Left renal cortex interstitium (tissue), 4 donors: Measurements from ENCODE around the gene DCAF6. TPM values are rescaled to one million over a fixed set of nuclear protein-coding genes. Genes with fewer than 3 reads are reported as not detected.

Source experiments
- DNase-seq, 4 donors: peaks; one replicate each; pipeline ENCODE4 v3.0.0-alpha.2; 2013; ENCODE audit warnings: low read depth in 4 of 4, low spot score in 2 of 4, missing footprints in 1 of 4
- polyA plus RNA-seq, 4 donors: library from polyadenylated mRNA; unstranded; fragments of 120-200 nt; gene quantifications; one replicate each; pipeline ENCODE4 v1.2.1, GENCODE V29; 2013; ENCODE audit not compliant: insufficient read length in 4 of 4

DCAF6 gene
- polyA plus RNA-seq, 4 donors, result 77.0 to 89.1 (median 82.8) TPM

DNA sequence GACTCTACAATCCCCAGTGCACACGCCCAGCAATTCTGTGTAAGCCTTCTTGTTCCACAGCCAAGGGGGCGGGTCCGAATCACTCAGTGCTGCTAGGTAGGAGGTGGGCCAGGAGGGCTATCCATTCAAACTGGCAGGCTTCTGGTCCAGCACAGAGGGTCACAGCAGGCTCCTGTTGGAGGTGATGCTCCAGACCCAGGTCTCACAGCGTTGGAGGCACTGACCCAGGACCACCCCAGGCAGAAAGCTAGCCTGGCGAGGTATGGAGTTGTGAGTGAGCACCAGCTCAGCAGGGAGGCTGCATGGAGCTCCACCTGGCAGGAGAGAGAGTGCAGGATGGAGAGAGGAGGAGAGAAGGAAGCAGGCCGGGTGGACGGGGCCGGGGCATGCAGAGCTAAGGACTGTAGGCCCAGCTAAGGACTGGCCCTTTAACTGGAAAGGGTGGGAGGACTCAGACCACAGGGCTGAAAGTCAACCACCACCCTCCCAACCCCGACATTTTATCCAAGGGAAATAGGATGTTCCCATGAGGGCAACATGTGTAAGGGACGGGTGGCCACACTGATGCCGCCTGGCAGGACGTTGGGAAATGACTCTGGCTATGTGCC, 161.5 kb downstream of the DCAF6 start:
- no peak for DNase-seq

DNA sequence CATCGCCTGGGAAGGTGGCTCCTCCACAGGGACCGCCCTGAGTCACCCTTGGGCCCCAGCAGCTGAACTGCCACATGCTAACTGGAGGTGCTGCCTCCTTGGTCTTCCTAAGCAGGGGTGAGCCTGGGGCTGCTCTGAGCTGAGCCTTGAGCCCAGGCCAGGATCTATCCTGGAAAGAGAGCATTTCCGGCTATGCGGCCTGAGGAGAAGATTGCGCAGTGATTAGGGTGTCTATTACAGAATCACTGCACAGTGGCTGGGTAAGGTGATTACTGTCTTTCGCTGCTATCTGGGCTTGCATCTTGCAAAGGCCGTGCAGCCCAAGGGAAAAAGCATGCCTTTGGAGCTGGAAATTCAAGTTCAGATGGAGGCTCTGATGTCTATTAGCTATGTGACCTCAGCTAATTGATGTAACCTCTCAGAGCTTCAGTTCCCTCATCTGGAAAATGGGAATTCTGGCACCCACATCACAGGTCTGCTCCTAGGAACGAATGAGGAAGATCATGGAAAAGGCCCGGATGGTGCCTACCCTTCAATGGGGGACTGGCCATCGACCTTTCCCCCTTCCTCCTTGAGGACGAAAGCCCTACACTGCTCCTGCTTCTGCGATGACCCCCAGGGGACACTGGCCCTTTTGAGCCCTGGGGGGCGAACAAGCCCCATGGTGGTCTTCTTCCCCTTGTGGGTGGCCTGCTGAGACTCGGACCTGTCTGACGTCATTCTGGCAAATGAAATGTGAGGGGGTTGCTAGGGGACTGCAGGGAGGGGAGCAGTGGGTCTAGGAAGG, 162.2 kb downstream of the DCAF6 start:
- no peak for DNase-seq

DNA sequence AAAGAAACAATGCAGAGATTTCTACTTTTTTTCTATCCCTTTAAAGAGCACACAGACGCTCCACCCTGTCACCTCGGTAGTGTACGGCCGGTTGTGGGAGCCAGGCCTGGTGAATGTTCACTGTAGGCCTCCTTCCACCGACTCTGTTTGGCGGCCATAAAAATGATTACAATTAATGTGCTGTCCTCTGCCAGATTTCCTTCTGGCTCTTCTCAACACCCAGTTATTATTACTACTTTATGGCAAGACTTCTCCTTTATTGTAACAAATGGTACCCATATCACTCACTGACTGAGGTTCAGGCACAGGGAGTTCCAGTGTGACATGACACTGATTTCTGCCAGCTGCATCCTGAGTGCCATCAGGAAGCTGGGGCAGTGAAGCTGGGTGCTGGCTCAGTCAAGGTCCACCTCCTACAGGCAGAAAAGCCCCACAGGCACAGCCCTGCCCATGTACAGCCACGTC, 162.9 kb downstream of the DCAF6 start:
- DNase-seq, result no peak

DNA sequence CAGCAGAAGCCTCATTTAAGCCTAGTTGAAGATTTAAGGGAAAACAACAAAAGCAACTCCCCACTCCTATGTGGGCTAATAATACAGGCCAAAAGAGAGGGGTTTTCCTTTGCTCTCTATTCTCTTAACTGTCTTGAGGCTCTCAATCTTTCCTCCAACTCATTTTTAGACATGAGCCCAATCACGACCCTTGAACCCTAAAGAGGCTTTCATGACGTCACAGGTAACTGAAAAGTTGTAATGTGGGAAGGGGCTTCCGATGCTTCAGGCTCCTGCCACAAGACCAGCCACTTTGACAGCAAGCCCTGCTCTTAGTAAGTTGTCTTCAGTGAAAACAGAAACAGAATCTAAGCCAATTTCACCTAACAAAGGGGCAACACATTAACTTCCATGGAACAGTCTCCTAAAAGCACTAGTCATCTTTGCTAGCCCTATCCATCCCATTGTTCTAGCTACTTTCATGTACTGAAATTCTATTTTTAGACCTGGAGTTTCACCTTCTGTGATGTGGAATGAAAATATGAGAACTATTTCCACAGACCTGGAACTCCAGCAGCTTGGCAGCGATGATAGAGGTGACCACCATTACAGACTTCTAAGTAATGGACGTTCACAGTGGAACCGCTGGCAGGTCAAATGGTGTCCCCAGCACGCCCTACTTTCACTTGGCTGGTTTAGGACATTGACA, 164.0 kb downstream of the DCAF6 start:
- no peak for DNase-seq

- no peak for DNase-seq
Measured at GRCh38 chr1:168101336-168101735, 164.9 kb downstream of the DCAF6 start.

DNA sequence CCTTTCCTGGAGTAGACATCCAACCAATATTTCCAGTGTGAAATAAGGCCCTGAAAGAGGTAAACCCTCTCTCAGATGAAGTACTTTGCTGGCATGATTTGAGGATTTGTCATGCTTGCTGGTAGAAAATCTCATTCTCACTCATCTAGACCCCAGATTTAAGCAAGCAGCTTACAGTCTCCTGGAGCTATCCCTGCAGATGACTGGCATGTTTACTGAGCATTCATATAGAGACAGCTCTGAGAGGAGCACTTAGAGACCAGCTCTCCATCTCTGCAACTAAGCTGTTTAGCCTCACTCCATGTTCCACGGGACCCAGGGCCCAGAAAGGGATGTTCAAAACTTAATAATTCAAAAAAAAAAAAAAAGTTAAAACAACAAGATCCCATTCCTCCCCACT, 166.0 kb downstream of the DCAF6 start:
- no peak for DNase-seq

DNA sequence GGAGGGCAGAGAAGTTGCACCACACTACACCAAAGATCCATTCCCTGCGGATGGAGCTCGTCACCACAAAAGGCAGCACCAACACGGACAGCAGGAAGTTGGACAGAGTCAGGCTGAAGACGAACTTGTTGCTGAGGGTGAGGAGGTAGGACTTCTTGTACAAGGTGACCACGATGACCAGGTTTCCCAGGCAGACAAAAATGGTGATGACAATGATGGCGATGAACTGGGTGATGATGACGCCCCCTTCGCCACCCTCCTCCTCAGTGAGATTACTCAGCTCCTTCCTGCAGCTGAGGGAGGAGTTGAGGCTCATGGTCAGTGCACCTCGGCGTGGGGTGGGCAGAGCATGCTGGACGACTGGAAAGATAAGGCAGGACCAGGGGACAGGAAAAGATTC, 168.1 kb downstream of the DCAF6 start:
- DNase-seq, result no peak

GRCh38 chr1:168105846-168106245, 169.4 kb downstream of the DCAF6 start:
- no peak for DNase-seq

DNA sequence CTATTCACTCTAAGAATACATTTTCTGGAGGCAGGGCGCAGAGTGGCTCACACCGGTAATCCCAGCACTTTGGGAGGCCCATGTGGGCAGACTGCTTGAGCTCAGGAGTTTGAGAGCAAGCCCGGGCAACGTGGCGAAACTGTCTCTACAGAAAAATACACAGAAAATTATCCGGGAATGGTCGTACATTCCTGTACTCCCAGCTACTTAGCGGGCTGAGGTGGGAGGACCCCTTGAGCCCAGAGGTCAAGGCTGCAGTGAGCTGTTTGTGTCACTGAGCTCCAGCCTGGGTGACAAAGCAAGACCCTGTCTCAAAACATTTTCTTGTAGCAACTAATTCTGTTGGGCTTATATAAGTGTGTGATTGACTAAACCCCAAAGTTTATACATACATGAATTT, 169.8 kb downstream of the DCAF6 start:
- no peak for DNase-seq

- DNase-seq, result no peak
Measured at GRCh38 chr1:168110896-168111545, 174.5 kb downstream of the DCAF6 start.

DNA sequence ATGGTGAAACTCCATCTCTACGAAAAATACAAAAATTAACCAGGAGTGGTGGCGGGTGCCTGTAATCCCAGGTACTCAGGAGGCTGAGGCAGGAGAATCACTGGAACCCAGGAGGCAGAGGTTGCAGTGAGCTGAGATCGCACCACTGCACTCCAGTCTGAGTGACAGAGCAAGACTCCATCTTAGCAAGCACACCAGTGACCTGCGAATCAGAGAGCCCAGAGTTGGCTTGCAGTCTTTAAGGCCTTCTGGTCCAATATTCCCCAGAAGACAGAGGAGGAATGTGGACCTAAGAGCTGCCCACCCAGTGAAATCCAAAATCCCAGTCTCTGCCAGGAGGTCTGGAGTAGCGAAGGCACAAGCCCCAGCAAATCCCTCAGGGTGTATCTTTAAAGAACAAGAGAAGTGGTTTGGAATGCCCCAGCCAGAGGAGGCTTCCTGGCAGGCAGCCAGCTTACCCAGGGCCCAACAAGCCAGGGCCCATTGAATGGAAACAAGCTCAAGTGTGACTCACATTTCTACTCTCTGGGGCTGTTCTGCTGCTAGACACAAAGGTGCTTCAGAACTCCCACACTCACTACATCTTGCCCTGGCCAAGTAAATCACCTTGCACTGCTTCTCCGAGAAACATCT, 176.3 kb downstream of the DCAF6 start:
- no peak for DNase-seq

GRCh38 chr1:168114845-168115244, 178.4 kb downstream of the DCAF6 start:
- no peak for DNase-seq

GRCh38 chr1:168116327-168116799, 179.9 kb downstream of the DCAF6 start:
- no peak for DNase-seq

- no peak for DNase-seq
Measured at GRCh38 chr1:168119750-168120149, 183.3 kb downstream of the DCAF6 start.

- DNase-seq, result no peak
Measured at GRCh38 chr1:168121401-168122011, 185.0 kb downstream of the DCAF6 start.

- DNase-seq, result no peak
Measured at GRCh38 chr1:168125051-168125450, 188.6 kb downstream of the DCAF6 start.
